ENCODE results near the gene EEF1AKMT3.
A peak's percentile ranks its signal among the peaks of the same experiment; 100 is the strongest.

Gene EEF1AKMT3

GRCh38 chr12:57755454-57756372, 16.7 kb upstream of the EEF1AKMT3 start:
- peak overlapping the region; percentile 47 for H3K4me3 ChIP-seq (replicated peaks; ENCODE audit: low read depth, low read length)
- no peak for TF ChIP-seq CTCF (IDR thresholded peaks at IDR 0.05; ENCODE audit: low read depth, low read length, missing control alignments)
- DNase-seq (ENCODE audit: extremely low read depth, low read depth): no peak

- no peak for DNase-seq (ENCODE audit: extremely low read depth, low read depth)
These were observed 15.7 kb upstream of the EEF1AKMT3 start for GRCh38 chr12:57756406-57757341.

GRCh38 chr12:57757771-57758170, 14.6 kb upstream of the EEF1AKMT3 start:
- no peak overlapping the region for H3K4me3 ChIP-seq (replicated peaks; ENCODE audit: low read depth, low read length)
- DNase-seq (ENCODE audit: extremely low read depth, low read depth): no peak
- no peak for TF ChIP-seq CTCF (IDR thresholded peaks at IDR 0.05; ENCODE audit: low read depth, low read length, missing control alignments)

More at GRCh38 chr12:57756406-57757341, 15.7 kb upstream of the EEF1AKMT3 start:
- TF ChIP-seq CTCF (IDR thresholded peaks at IDR 0.05; ENCODE audit: low read depth, low read length, missing control alignments): peak; percentile 61
- H3K4me3 ChIP-seq (replicated peaks; ENCODE audit: low read depth, low read length): no peak overlapping the region; the same call in 1 of the 2 replicates

GRCh38 chr12:57758552-57759359, 13.7 kb upstream of the EEF1AKMT3 start:
- no peak for DNase-seq (ENCODE audit: extremely low read depth, low read depth)
- no peak for TF ChIP-seq CTCF (IDR thresholded peaks at IDR 0.05; ENCODE audit: low read depth, low read length, missing control alignments)
- H3K4me3 ChIP-seq (replicated peaks; ENCODE audit: low read depth, low read length): no peak overlapping the region

- DNase-seq (ENCODE audit: extremely low read depth, low read depth): no peak
- peak; percentile 42 for TF ChIP-seq CTCF (IDR thresholded peaks at IDR 0.05; ENCODE audit: low read depth, low read length, missing control alignments)
- H3K4me3 ChIP-seq (replicated peaks; ENCODE audit: low read depth, low read length): no peak overlapping the region
These were observed 12.9 kb upstream of the EEF1AKMT3 start for GRCh38 chr12:57759360-57759980.

Data from HFF-Myc (cell line).